ENCODE results near the gene ZNF574.

GRCh38 chr19:42116308-42117075, 40.5 kb downstream of the ZNF574 start:
- TF ChIP-seq POLR2A (IDR thresholded peaks at IDR 0.05; ENCODE audit: low read depth, low read length) (no peak), POLR2AphosphoS5 (IDR thresholded peaks at IDR 0.05; ENCODE audit: low read depth, low read length) (no peak), TAF1 (IDR thresholded peaks at IDR 0.05; ENCODE audit: low read depth, low read length) (no peak), SPI1 (IDR thresholded peaks at IDR 0.05; ENCODE audit: low read depth, low read length) (no peak), PAX5 (IDR thresholded peaks at IDR 0.05; ENCODE audit: insufficient read depth, low read length, severe bottlenecking) (no peak), POU2F2 (IDR thresholded peaks at IDR 0.05; ENCODE audit: low read depth, low read length) (no peak)

Data from GM12891 (cell line).